ENCODE data around the gene JMY. TPM values are rescaled to one million over a fixed set of nuclear protein-coding genes. Genes with fewer than 3 reads are reported as not detected.

The JMY gene
- polyA plus RNA-seq, 2 of the 4 experiments (the other 2 are of a cell fraction) = 4.2 to 5.0 TPM

DNA sequence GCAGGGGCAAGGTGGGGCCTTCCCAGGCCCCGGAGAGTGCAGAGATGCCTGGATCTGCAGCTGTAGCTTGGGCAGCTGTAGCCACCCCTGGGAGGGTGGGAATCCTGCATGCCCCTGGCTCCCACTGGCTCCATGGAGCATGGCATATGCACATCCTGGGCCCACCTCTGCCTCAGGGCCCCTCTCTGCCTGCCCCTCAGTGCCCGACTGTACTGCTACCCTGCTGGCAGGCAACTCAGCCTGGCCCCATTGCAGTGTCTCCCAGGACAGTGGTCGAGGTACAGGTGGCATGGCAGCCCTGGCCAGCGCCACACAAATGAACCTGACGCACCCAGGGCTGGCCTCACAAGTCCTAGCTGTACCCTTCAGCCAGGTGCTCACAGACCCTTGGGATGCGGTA is 23.9 kb downstream of the JMY start:
- no peaks in the 10 kb centered on the region for H3K9me3 ChIP-seq
- ChIA-PET POLR2A (no interaction called here), CTCF (interaction anchor here (0.6 to 1.9 kb wide), 7 partner anchors 8 to 1472 kb away, joined by 3 to 9 read pairs (median 3); no protein-coding TSS in a partner anchor)
- DNase-seq (ENCODE audit: low read depth in 1 of 2, low spot score in 1 of 2) (no peak), FAIRE-seq (no peak), ATAC-seq (no peak)
- 90% methylated on average over 2 of the region's 6 CpGs for WGBS (ENCODE audit: missing lambda C conversion rate)
- H3K4me1 ChIP-seq = no peaks in the 10 kb centered on the region
- no peak overlapping the region for H3K4me3 ChIP-seq
- no peak for TF ChIP-seq TFCP2L1 (CRISPR knock-in tag; IDR thresholded peaks at IDR 0.05)
- no peak overlapping the region for H3K27ac ChIP-seq
- no peak overlapping the region for H3K4me2 ChIP-seq

DNA sequence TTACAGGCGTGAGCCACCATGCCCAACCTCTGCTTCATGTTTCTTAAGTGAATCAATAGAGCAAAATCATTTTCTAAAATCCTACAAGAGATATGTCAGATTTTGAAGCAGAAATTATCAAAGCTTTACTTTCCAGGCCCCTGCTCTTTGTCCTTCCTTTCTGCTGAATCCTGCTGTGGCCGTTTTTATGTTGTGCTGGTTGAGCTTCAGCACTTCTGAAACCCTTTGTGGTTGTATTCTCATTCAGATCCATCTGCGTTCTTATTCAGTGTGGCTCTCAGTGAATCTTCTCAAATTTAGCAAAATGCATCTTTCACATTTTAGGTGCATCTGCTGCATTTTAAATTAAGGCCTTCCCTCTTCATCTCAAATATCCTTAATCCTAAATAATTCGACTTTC is 26.0 kb downstream of the JMY start:
- TF ChIP-seq ZC3H11A (IDR thresholded peaks at IDR 0.05) = no peak
- ATAC-seq (no peak), FAIRE-seq (no peak), DNase-seq (ENCODE audit: low read depth in 1 of 2, low spot score in 1 of 2) (no peak)
- Histone ChIP-seq H3K4me1 (no peaks in the 10 kb centered on the region), H3K9me3 (no peaks in the 10 kb centered on the region), H3K27ac (no peak overlapping the region), H3K4me2 (no peak overlapping the region), H3K4me3 (no peak overlapping the region)
- POLR2A ChIA-PET = no interaction called here
- CTCF ChIA-PET = interaction anchor here (1.0 to 1.9 kb wide), 2 partner anchors 10 to 237 kb away, joined by 3 to 5 read pairs; no protein-coding TSS in a partner anchor
- 88% methylated on average over 4 of the region's 4 CpGs for WGBS (ENCODE audit: missing lambda C conversion rate)

DNA sequence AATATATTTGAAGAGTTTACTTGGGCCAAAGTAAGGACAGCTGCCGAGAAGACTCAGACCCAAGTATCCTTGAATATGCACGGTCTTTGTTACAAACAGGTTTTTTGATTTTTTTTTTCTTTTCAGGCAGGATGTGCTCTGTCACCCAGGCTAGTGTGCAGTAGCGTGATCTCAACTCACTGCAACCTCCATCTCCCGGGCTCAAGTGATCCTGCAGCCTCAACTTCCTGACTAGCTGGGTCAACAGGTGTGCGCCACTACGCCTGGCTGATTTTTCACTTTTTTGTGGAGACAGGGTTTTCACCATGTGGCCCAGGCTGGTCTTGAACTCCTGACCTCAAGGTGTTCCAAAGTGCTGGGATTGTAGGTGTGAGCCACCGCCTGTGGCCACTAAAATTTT is 27.4 kb downstream of the JMY start:
- ATAC-seq (no peak), DNase-seq (ENCODE audit: low read depth in 1 of 2, low spot score in 1 of 2) (no peak), FAIRE-seq (no peak)
- no peak overlapping the region for H3K4me2 ChIP-seq
- POLR2A ChIA-PET = no interaction called here
- WGBS (ENCODE audit: missing lambda C conversion rate) = 94% methylated on average over 7 of the region's 7 CpGs
- no peaks in the 10 kb centered on the region for H3K4me1 ChIP-seq
- CTCF ChIA-PET = no interaction called here
- no peaks in the 10 kb centered on the region for H3K9me3 ChIP-seq
- no peak overlapping the region for H3K27ac ChIP-seq
- TF ChIP-seq RAD21 (conservative IDR thresholded peaks at IDR 0.05 in 1 of 2, IDR thresholded peaks at IDR 0.05 in 1 of 2) (no peak), JUNB (IDR thresholded peaks at IDR 0.05) (no peak), CBX8 (IDR thresholded peaks at IDR 0.05) (no peak), CHD4 (IDR thresholded peaks at IDR 0.05; ENCODE audit: borderline replicate concordance) (no peak)
- TF ChIP-seq, protein P1, sequence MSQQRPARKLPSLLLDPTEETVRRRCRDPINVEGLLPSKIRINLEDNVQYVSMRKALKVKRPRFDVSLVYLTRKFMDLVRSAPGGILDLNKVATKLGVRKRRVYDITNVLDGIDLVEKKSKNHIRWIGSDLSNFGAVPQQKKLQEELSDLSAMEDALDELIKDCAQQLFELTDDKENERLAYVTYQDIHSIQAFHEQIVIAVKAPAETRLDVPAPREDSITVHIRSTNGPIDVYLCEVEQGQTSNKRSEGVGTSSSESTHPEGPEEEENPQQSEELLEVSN (IDR thresholded peaks at IDR 0.05; ENCODE audit: borderline replicate concordance, low read depth) = no peak
- no peak overlapping the region for H3K4me3 ChIP-seq

DNA sequence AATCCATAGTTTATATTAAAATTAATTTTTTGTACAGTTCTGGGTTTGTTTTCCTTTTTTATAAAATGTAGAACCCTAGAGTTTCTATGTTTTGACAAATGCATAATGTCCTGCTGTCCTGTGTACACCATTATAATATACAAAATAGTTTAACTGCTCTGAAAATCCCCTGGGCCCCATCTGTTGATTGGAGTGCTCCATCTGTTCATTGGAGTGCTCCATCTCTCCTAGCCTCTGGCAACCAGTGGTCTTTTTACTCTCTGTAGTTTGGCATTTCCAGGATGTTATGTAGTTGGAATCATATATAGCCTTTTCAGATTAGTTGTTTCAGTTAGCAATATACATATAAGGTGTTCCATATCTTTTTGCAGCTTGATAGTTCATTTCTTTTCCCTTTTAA is 31.2 kb downstream of the JMY start:
- H3K27ac ChIP-seq = no peak overlapping the region
- no peak overlapping the region for H3K4me2 ChIP-seq
- TF ChIP-seq FOSB (CRISPR knock-in tag; IDR thresholded peaks at IDR 0.05) (no peak), KDM1A (IDR thresholded peaks at IDR 0.05; ENCODE audit: low read depth) (no peak), EHMT2 (IDR thresholded peaks at IDR 0.05; ENCODE audit: low read depth) (no peak), MYC (IDR thresholded peaks at IDR 0.05; ENCODE audit: borderline replicate concordance, low read length) (no peak), POLR2A (IDR thresholded peaks at IDR 0.05; ENCODE audit: low read length) (no peak), CEBPB (IDR thresholded peaks at IDR 0.05) (no peak), ZNF302 (CRISPR knock-in tag; IDR thresholded peaks at IDR 0.05) (no peak), NR3C1 (IDR thresholded peaks at IDR 0.05) (no peak), PHF8 (IDR thresholded peaks at IDR 0.05; ENCODE audit: borderline replicate concordance, low read depth) (no peak), ZFP36 (IDR thresholded peaks at IDR 0.05; ENCODE audit: borderline replicate concordance, partially characterized antibody) (no peak), EHF (CRISPR knock-in tag; IDR thresholded peaks at IDR 0.05) (no peak), TP53 (CRISPR knock-in tag; IDR thresholded peaks at IDR 0.05) (no peak), HOXB13 (CRISPR knock-in tag; IDR thresholded peaks at IDR 0.05; ENCODE audit: low read depth) (no peak)
- TF ChIP-seq, protein P2, sequence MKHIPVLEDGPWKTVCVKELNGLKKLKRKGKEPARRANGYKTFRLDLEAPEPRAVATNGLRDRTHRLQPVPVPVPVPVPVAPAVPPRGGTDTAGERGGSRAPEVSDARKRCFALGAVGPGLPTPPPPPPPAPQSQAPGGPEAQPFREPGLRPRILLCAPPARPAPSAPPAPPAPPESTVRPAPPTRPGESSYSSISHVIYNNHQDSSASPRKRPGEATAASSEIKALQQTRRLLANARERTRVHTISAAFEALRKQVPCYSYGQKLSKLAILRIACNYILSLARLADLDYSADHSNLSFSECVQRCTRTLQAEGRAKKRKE (CRISPR knock-in tag; IDR thresholded peaks at IDR 0.05; ENCODE audit: low read depth) = no peak
- TF ChIP-seq, protein P3, sequence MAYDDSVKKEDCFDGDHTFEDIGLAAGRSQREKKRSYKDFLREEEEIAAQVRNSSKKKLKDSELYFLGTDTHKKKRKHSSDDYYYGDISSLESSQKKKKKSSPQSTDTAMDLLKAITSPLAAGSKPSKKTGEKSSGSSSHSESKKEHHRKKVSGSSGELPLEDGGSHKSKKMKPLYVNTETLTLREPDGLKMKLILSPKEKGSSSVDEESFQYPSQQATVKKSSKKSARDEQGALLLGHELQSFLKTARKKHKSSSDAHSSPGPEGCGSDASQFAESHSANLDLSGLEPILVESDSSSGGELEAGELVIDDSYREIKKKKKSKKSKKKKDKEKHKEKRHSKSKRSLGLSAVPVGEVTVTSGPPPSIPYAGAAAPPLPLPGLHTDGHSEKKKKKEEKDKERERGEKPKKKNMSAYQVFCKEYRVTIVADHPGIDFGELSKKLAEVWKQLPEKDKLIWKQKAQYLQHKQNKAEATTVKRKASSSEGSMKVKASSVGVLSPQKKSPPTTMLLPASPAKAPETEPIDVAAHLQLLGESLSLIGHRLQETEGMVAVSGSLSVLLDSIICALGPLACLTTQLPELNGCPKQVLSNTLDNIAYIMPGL (CRISPR knock-in tag; IDR thresholded peaks at IDR 0.05; ENCODE audit: borderline replicate concordance) = no peak
- CTCF ChIA-PET = interaction anchor here (2.1 kb wide), 1 partner anchor 8 kb away, joined by 9 read pairs; no protein-coding TSS in a partner anchor
- no peaks in the 10 kb centered on the region for H3K4me1 ChIP-seq
- H3K9me3 ChIP-seq = no peaks in the 10 kb centered on the region
- H3K4me3 ChIP-seq = no peak overlapping the region
- ATAC-seq (no peak), FAIRE-seq (no peak), DNase-seq (ENCODE audit: low read depth in 1 of 2, low spot score in 1 of 2) (no peak)
- POLR2A ChIA-PET = no interaction called here

Measured in A549 (cell line).